Measurements from ENCODE around the gene MYO16. TPM values are rescaled to one million over a fixed set of nuclear protein-coding genes. Genes with fewer than 3 reads are reported as not detected.

The MYO16 gene
- total RNA-seq (2014; rRNA removed; shearing (Covaris generic)): not detected in 2 replicates

DNA sequence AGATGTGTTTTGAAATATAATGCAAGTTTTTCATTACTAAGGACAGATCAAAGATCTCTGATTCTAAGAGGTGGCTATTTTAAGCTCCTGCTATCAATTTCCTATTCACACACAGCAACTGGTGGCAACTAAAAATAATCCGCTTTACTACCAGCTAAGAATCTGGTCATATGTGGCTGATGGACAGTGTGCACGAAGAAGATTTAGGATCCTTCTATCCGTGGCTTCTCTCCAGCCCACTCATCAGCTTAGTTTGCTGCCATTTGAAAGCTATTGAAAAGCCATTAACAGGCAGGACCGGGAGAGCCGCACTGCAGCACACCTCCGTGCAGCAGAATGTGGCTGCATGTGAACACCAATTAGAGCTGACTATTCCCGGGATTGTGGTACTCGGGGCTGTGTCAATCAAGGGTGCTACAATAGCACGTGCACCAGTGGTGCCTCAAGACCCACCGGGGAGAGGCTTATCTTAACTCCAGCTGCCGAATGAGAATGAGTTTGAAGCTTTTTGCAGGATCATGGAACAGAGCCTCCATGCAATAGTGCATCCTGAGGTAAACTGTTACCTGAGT lies at the start of gene MYO16:
Gene MYO16, plus strand, starts transcription at position 431 of the 572 bp plus-strand sequence. CDS start 234 bp downstream, outside the sequence.
- H3K9me3 ChIP-seq (replicated peaks): no peaks in the 10 kb centered on the region
- no peaks in the 10 kb centered on the region for H3K4me1 ChIP-seq
- H3K36me3 ChIP-seq: no peaks in the 10 kb centered on the region
- no peak for DNase-seq
- H3K27me3 ChIP-seq: no peaks in the 10 kb centered on the region
- H3K27ac ChIP-seq: no peak within 1 kb of the TSS
- no peak within 1 kb of the TSS for H3K4me3 ChIP-seq

DNA sequence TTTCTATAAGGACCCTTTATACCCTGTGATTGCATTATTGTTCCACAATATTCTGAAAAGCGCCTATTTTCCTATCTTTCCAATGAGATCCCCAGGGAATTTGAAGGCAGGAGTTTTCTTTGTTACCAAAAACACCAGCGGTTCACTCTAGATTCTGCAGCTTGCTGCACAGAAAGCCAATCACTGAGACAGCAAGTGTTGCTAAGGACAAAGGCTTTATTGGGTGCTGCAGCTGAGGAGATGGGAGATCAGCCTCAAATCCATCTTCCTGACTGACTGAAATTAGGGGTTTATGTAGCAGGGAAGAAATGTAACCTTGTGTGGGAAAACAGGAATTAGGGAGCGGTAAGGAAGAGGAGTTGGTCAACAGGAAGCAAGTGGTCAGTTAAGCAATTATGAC lies 42.6 kb upstream of the MYO16 start:
- H3K9me3 ChIP-seq (replicated peaks): no peaks in the 10 kb centered on the region
- no peaks in the 10 kb centered on the region for H3K36me3 ChIP-seq
- H3K4me1 ChIP-seq: no peaks in the 10 kb centered on the region
- no peak overlapping the region for H3K27ac ChIP-seq
- H3K4me3 ChIP-seq: no peak overlapping the region
- H3K27me3 ChIP-seq: no peaks in the 10 kb centered on the region
- DNase-seq: no peak

DNA sequence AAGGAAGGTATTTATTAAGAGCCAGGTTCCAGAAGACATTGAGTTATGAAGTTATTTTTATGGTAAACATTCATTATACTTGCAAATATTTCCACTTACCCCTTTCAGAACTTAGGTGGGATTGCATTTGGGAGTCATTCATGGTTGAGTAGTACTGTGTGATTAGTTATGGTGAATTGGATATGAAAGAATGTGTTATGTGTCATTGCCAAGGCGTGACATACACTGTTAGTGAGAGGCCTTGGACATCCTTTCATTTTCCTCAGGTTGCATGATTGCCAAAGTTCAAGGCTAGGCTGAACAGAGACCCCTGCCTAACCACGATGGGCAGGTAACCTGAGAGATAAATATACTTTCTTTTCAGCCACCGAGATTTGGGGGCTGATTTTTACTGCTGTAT lies 40.9 kb upstream of the MYO16 start:
- no peak overlapping the region for H3K27ac ChIP-seq
- no peaks in the 10 kb centered on the region for H3K36me3 ChIP-seq
- H3K9me3 ChIP-seq (replicated peaks): no peaks in the 10 kb centered on the region
- no peaks in the 10 kb centered on the region for H3K4me1 ChIP-seq
- no peaks in the 10 kb centered on the region for H3K27me3 ChIP-seq
- no peak overlapping the region for H3K4me3 ChIP-seq
- DNase-seq: peak in 1 of 2 experiments; percentile 3

DNA sequence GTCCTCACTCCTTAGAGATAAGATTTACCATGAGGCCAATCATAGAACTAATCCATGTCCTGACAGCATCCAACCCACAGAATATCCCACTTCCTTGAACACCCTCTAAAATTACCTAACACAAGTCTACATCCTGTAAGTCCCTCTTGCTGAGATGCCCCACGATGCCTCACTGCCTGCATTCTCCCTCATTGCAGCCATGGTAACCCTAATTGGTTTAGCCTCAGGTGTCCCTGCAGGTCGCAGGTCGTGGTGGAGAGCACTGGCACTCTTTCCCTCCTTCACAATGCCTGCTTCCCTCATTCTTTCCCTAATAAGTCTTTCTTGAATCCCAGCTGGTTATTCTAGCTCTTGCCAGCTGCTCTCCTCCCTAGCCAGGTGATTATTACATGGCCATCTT lies 35.3 kb upstream of the MYO16 start:
- no peaks in the 10 kb centered on the region for H3K9me3 ChIP-seq (replicated peaks)
- no peaks in the 10 kb centered on the region for H3K4me1 ChIP-seq
- DNase-seq: no peak
- H3K27me3 ChIP-seq: no peaks in the 10 kb centered on the region
- no peaks in the 10 kb centered on the region for H3K36me3 ChIP-seq
- H3K4me3 ChIP-seq: no peak overlapping the region
- no peak overlapping the region for H3K27ac ChIP-seq

DNA sequence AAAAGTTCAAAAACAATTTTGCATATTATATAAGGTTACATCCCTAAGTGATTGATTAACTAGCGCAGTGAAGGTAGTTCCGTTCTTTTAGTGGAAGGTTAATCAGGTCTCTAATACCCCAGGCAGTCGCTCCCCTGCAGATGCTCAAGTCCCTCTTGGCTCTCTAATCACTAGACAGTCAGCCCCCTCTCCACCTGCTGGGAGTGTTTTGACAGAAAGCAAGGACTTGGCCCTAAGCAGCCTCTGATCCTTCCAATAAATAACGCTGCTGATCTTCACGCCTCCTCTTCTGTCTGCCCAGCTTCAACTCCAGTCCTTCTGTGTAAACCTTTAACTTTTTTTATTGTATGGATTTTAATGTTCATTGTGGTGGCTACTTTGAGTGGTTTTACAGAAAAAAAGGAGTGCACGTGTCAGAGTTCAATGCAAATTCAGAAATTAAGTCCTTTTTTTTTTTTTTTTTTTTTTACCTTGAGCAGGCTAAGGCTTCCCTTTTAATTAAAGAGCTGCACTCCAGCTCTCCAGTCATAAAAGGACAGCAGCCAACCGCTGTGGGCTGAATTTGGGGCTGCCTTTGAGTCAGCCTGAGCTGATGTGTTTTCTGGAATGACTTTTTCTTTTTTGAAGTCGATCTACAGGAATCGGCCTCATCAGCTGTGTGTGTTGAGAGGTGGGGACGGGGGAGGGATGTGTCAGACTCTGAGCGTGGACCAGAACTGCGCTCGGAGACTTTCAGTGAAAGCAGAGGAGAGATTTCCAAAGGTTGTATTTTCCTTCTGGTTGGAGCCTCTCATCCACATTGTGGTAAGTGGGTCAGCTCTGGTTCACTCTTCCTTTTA lies 33.8 kb upstream of the MYO16 start:
- Histone ChIP-seq H3K27me3 (no peaks in the 10 kb centered on the region), H3K4me3 (no peak overlapping the region), H3K9me3 (replicated peaks) (no peaks in the 10 kb centered on the region), H3K27ac (no peak overlapping the region), H3K36me3 (no peaks in the 10 kb centered on the region), H3K4me1 (no peaks in the 10 kb centered on the region)
- no peak for DNase-seq

- no peaks in the 10 kb centered on the region for H3K36me3 ChIP-seq
- no peak overlapping the region for H3K4me3 ChIP-seq
- no peaks in the 10 kb centered on the region for H3K9me3 ChIP-seq (replicated peaks)
- H3K27ac ChIP-seq: no peak overlapping the region
- H3K27me3 ChIP-seq: no peaks in the 10 kb centered on the region
- no peak for DNase-seq
- no peaks in the 10 kb centered on the region for H3K4me1 ChIP-seq
Observed at GRCh38 chr13:108597943-108598342, 31.5 kb upstream of the MYO16 start.

- no peaks in the 10 kb centered on the region for H3K9me3 ChIP-seq (replicated peaks)
- H3K4me1 ChIP-seq: no peaks in the 10 kb centered on the region
- no peak overlapping the region for H3K4me3 ChIP-seq
- no peaks in the 10 kb centered on the region for H3K27me3 ChIP-seq
- H3K36me3 ChIP-seq: no peaks in the 10 kb centered on the region
- DNase-seq: no peak
- H3K27ac ChIP-seq: no peak overlapping the region
Observed at GRCh38 chr13:108606424-108606823, 23.0 kb upstream of the MYO16 start.

GRCh38 chr13:108609353-108609752 lies 20.1 kb upstream of the MYO16 start:
- no peak overlapping the region for H3K4me3 ChIP-seq
- H3K27ac ChIP-seq: no peak overlapping the region
- DNase-seq: peak in 1 of 2 experiments; percentile 24

GRCh38 chr13:108610507-108610906 lies 18.9 kb upstream of the MYO16 start:
- no peak for DNase-seq
- H3K27me3 ChIP-seq: no peaks in the 10 kb centered on the region
- H3K9me3 ChIP-seq (replicated peaks): no peaks in the 10 kb centered on the region
- H3K36me3 ChIP-seq: no peaks in the 10 kb centered on the region
- no peaks in the 10 kb centered on the region for H3K4me1 ChIP-seq
- H3K27ac ChIP-seq: no peak overlapping the region
- no peak overlapping the region for H3K4me3 ChIP-seq

More at GRCh38 chr13:108609353-108609752, 20.1 kb upstream of the MYO16 start:
- Histone ChIP-seq H3K9me3 (replicated peaks) (no peaks in the 10 kb centered on the region), H3K36me3 (no peaks in the 10 kb centered on the region), H3K27me3 (no peaks in the 10 kb centered on the region), H3K4me1 (no peaks in the 10 kb centered on the region)

DNA sequence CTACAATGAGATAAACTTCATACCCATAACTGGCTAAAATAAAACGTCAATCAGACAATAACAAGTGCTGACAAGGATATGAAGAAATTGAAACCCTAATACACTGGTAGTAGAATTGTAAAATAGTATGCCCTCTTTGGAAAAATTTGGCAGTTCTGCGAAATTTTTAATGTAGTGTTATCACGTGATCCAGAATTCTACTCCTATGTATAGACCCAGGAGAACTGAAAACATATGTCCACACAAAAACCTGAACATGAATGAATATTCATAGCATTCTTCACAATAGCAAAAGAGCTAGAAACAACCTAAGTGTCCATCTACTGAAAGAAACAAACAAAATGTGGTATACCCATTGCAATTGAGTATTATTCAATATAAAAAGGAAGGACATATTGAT lies 14.2 kb upstream of the MYO16 start:
- H3K27ac ChIP-seq: no peak overlapping the region
- no peak overlapping the region for H3K4me3 ChIP-seq
- H3K36me3 ChIP-seq: no peaks in the 10 kb centered on the region
- no peaks in the 10 kb centered on the region for H3K4me1 ChIP-seq
- no peak for DNase-seq
- no peaks in the 10 kb centered on the region for H3K9me3 ChIP-seq (replicated peaks)
- no peaks in the 10 kb centered on the region for H3K27me3 ChIP-seq

DNA sequence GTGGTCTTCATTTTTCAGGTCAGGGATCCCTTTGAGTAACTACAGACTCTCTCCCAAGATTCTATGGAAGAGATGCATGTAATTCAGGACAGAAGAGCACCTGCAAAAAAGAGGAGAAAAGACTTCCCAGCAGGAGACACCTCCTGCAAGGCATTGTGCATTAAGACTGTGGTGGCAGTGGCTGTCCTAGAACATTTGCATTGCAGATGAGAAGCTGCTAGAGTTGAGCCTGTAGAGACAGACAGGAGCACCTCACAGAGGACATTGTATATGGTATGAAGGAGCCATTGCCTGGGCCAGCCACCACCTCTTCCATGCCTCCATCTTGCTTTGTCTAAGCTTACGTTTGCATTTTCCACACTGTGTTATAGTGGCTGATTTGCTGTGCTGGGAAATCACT lies 11.2 kb upstream of the MYO16 start:
- Histone ChIP-seq H3K36me3 (no peaks in the 10 kb centered on the region), H3K9me3 (replicated peaks) (no peaks in the 10 kb centered on the region), H3K4me1 (no peaks in the 10 kb centered on the region), H3K27ac (no peak overlapping the region), H3K27me3 (no peaks in the 10 kb centered on the region), H3K4me3 (no peak overlapping the region)
- no peak for DNase-seq

DNA sequence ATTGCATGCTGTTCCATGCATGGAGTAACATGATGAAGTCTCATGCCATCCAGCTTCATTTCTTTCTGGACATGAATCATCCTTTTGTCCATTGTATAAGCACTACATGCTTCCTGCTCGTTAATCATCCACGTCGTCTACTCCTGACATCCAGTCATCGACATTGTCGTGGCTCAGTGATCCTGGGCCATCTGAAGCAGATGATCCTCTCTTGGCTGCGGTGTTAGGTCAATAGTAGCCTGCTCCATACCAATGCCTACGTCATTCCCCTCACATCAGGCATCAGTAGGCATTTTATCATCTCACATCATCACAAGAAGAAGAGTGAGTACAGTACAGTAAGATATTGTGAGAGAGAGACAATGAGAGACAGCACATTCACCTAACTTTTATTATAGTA lies 7.9 kb upstream of the MYO16 start:
- DNase-seq: no peak
- no peaks in the 10 kb centered on the region for H3K9me3 ChIP-seq (replicated peaks)
- no peaks in the 10 kb centered on the region for H3K4me1 ChIP-seq
- no peaks in the 10 kb centered on the region for H3K27me3 ChIP-seq
- no peak overlapping the region for H3K4me3 ChIP-seq
- H3K27ac ChIP-seq: no peak overlapping the region
- no peaks in the 10 kb centered on the region for H3K36me3 ChIP-seq

DNA sequence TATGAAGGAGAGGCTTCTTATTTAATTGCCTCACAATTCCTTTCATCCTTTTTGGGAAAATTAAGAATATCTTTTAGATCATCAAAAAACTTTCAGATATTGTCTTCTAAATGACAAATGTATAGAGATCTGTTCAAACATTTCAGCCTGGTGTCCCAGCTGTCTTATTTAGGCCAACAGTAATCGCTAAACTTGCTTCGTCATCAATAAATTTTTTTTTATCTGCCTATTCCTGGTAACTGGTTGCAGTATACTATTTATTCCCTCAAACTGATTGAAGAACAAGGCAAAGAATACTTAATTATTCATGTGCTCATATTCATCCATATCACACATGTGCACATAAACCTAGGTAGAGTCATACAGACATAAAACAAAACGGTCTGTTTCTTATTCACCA lies 5.3 kb upstream of the MYO16 start:
- Histone ChIP-seq H3K27me3 (no peaks in the 10 kb centered on the region), H3K4me1 (no peaks in the 10 kb centered on the region), H3K27ac (no peak overlapping the region), H3K9me3 (replicated peaks) (no peaks in the 10 kb centered on the region), H3K4me3 (no peak overlapping the region), H3K36me3 (no peaks in the 10 kb centered on the region)
- no peak for DNase-seq

DNA sequence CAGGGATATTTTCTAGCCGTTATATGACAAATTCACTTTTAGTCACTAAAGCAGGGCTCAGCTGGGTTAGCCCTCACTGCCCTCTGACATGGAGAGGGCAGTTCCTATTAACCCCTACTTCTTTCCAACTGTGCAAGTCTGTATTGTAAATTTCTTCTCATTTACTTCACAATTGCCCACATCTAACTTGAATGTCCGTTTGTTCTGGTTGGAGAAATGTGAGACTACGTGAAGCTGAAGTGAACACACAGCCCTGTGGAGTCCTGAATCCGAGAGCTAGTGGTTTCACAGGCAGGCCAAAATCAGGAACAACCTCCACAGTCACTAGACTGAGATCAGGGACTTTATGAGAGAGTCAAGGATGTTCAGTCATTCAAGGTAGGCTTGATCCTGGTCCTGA lies 4.4 kb upstream of the MYO16 start:
- Histone ChIP-seq H3K4me1 (no peaks in the 10 kb centered on the region), H3K4me3 (no peak overlapping the region), H3K9me3 (replicated peaks) (no peaks in the 10 kb centered on the region), H3K27me3 (no peaks in the 10 kb centered on the region), H3K27ac (no peak overlapping the region), H3K36me3 (no peaks in the 10 kb centered on the region)
- no peak for DNase-seq

DNA sequence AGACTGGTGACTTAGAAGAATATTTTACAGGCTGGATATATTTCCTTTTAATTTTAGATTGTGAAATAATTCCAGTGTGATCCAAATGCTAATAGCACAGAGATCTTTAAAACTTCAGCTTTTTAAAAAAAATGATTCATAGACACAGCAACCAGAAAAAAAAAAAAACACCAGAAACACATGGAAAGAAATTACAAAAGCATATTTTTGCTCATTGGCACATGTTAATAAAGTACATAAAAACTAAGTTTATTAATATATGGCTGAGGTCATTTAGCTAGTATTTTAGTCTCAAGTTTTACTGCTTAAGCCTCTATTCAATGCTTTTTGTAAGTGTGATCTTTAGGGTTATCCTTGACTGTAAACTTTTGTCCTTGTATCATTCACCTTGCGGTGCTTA lies 577 bp downstream of the MYO16 start:
- no peaks in the 10 kb centered on the region for H3K27me3 ChIP-seq
- H3K27ac ChIP-seq: no peak overlapping the region
- no peaks in the 10 kb centered on the region for H3K4me1 ChIP-seq
- H3K9me3 ChIP-seq (replicated peaks): no peaks in the 10 kb centered on the region
- no peak for DNase-seq
- no peak overlapping the region for H3K4me3 ChIP-seq
- H3K36me3 ChIP-seq: no peaks in the 10 kb centered on the region
